ENCODE data around the gene SOCS3.

- TF ChIP-seq CTCF (IDR thresholded peaks at IDR 0.05): no peak
- peak; percentile 98 for TF ChIP-seq POLR2AphosphoS5 (IDR thresholded peaks at IDR 0.05; ENCODE audit: low read depth, low read length)
- no peak for TF ChIP-seq REST (IDR thresholded peaks at IDR 0.05; ENCODE audit: insufficient read depth in 1 of 2, low read depth in 2 of 2, low read length in 1 of 2)
- TF ChIP-seq SIN3A (IDR thresholded peaks at IDR 0.05; ENCODE audit: borderline replicate concordance, insufficient read depth, low read depth, low read length): peak; percentile 87; the same call in 1 of the 2 replicates
Observed at GRCh38 chr17:78359997-78360370, at the start of gene SOCS3.
